Bronchial epithelial cell (primary cell): ENCODE data around the gene CAMTA1. TPM values are rescaled to one million over a fixed set of nuclear protein-coding genes. Genes with fewer than 3 reads are reported as not detected.
A peak's percentile ranks its signal among the peaks of the same experiment; 100 is the strongest.

Source experiments
- DNase-seq: peaks from one replicate; pipeline ENCODE4 v3.0.0-alpha.2; 2010; ENCODE audit warnings: low read depth
- FAIRE-seq: peaks from 2 replicates; lab custom pipeline; 2011; peaks lifted over from hg19 to GRCh38; lab: Jason Lieb, UNC
- H3K27me3 ChIP-seq: 2 replicates; pipeline ENCODE4 v1.5.1; 2011; ENCODE audit warnings: low read length; ENCODE audit not compliant: control insufficient read depth, insufficient read depth
- H3K36me3 ChIP-seq: 2 replicates; pipeline ENCODE4 v1.5.1; 2011; ENCODE audit warnings: low read length; ENCODE audit not compliant: control insufficient read depth, insufficient read depth
- H3K4me3 ChIP-seq: 2 replicates; pipeline ENCODE4 v1.5.1; 2011; ENCODE audit warnings: mild to moderate bottlenecking, low read depth, low read length, control low read depth
- CTCF ChIP-seq: IDR thresholded peaks from 2 replicates; pipeline ENCODE4 v1.5.1; 2011; ENCODE audit warnings: mild to moderate bottlenecking, moderate library complexity, low read length, control low read depth, inconsistent platforms; ENCODE audit not compliant: insufficient read depth, severe bottlenecking
- total RNA-seq: library from RNA; depleted of rRNA; stranded (reverse); fragments of >200 nt; gene quantifications from 2 replicates; pipeline ENCODE4 v1.2.1, GENCODE V29; 2014

Gene CAMTA1
- total RNA-seq, 1 donor from 2014 or later: 68.2 TPM

GRCh38 chr1:7209336-7209735 lies 424.1 kb downstream of the CAMTA1 start:
- no peak for FAIRE-seq
- no peak for DNase-seq
- Histone ChIP-seq H3K27me3 (no peaks in the 10 kb centered on the region), H3K36me3 (no peaks in the 10 kb centered on the region), H3K4me3 (no peak overlapping the region)
- no peak for TF ChIP-seq CTCF

GRCh38 chr1:7218210-7218832 lies 433.1 kb downstream of the CAMTA1 start:
- DNase-seq (peak; percentile 38), FAIRE-seq (no peak)
- TF ChIP-seq CTCF: peak; percentile 71
- no peak overlapping the region for H3K4me3 ChIP-seq
- peaks cover 2% of the 10 kb centered on the region for H3K27me3 ChIP-seq
- H3K36me3 ChIP-seq: no peaks in the 10 kb centered on the region

- no peak for TF ChIP-seq CTCF
- DNase-seq (no peak), FAIRE-seq (no peak)
- Histone ChIP-seq H3K27me3 (peaks cover 2% of the 10 kb centered on the region), H3K36me3 (no peaks in the 10 kb centered on the region), H3K4me3 (no peak overlapping the region)
These were observed 433.8 kb downstream of the CAMTA1 start for GRCh38 chr1:7219031-7219430.

- no peak for DNase-seq
- no peak for TF ChIP-seq CTCF
- no peaks in the 10 kb centered on the region for H3K36me3 ChIP-seq
- no peak for FAIRE-seq
- peaks cover 2% of the 10 kb centered on the region for H3K27me3 ChIP-seq
- H3K4me3 ChIP-seq: no peak overlapping the region
These were observed 434.8 kb downstream of the CAMTA1 start for GRCh38 chr1:7220007-7220406.

DNA sequence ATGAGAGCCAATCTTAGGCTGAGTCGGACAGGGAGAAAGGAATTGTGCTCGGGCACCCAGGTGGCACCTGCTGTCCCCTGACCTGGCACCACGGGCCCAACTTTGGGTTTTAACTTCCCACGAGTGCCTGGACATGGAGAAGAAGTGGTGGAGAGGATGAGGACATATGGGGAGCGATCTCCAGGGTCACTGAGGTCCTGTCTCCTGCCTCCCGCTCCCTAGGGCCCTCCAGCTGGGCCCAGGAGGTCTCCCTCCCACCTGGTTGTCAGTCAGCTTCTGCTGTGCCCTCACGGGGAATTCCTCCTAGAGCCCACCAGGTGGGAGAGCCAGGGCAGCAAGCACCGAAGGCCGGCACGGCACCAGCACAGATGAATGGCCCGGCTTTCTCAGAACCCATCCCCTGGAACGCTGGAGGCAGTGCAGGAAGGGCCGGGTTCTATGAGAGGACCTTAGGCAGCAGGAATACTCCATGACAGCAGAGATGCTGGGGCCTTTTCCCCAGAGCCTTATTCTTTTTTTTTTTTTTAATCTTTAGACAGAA lies 435.5 kb downstream of the CAMTA1 start:
- no peak for FAIRE-seq
- TF ChIP-seq CTCF: no peak
- Histone ChIP-seq H3K27me3 (peaks cover 5% of the 10 kb centered on the region), H3K36me3 (no peaks in the 10 kb centered on the region), H3K4me3 (no peak overlapping the region)
- no peak for DNase-seq
